Measurements from ENCODE around the gene EDEM3. TPM values are rescaled to one million over a fixed set of nuclear protein-coding genes. Genes with fewer than 3 reads are reported as not detected.

EDEM3 gene
- total RNA-seq, 1 experiment from 2014 or later, result 10.6 TPM

- no peak for TF ChIP-seq NFE2L1 (CRISPR knock-in tag; IDR thresholded peaks at IDR 0.05)
- TF ChIP-seq CTCF (IDR thresholded peaks at IDR 0.05), result no peak
These were observed 107.2 kb downstream of the EDEM3 start (continued) for GRCh38 chr1:184647471-184647870.

- Mint-ChIP-seq H3K9me3 (peaks cover 24% of the 10 kb centered on the region), H3K4me3 (no peak overlapping the region)
- ATAC-seq, result no peak; the same call in 1 of the 2 replicates
These were observed 107.8 kb downstream of the EDEM3 start for GRCh38 chr1:184646824-184647223.

More at GRCh38 chr1:184646824-184647223, 107.8 kb downstream of the EDEM3 start:
- ChIA-PET POLR2A (no interaction called here), CTCF (interaction anchor here (0.5 to 1.4 kb wide), 2 partner anchors 17 to 1211 kb away, joined by 3 to 4 read pairs; no protein-coding TSS in a partner anchor)
- H3K36me3 Mint-ChIP-seq, result no peaks in the 10 kb centered on the region
- H3K4me1 Mint-ChIP-seq, result no peaks in the 10 kb centered on the region
- no peak for DNase-seq (ENCODE audit: low spot score)
- H3K27ac Mint-ChIP-seq, result no peak overlapping the region
- TF ChIP-seq ZMAT4 (CRISPR knock-in tag; IDR thresholded peaks at IDR 0.05) (no peak), SP1 (CRISPR knock-in tag; conservative IDR thresholded peaks at IDR 0.05) (no peak), ATF2 (CRISPR knock-in tag; IDR thresholded peaks at IDR 0.05; ENCODE audit: borderline replicate concordance, low read depth) (no peak), PREB (CRISPR knock-in tag; IDR thresholded peaks at IDR 0.05; ENCODE audit: borderline replicate concordance) (no peak), ZNF232 (CRISPR knock-in tag; IDR thresholded peaks at IDR 0.05) (no peak), ZNF532 (CRISPR knock-in tag; IDR thresholded peaks at IDR 0.05; ENCODE audit: borderline replicate concordance) (no peak)
- H3K27me3 Mint-ChIP-seq (ENCODE audit: low read depth), result peaks cover 6% of the 10 kb centered on the region
